GM10266 (cell line): ENCODE results near the gene RAI1.

Experiments used
- DNase-seq: peaks from one replicate; pipeline ENCODE4 v3.0.0; 2012; ENCODE audit errors: extremely low spot score
- CTCF ChIP-seq: IDR thresholded peaks from 2 replicates; pipeline ENCODE4 v1.5.1; 2012; ENCODE audit warnings: mild to moderate bottlenecking, low read depth; ENCODE audit not compliant: control insufficient read depth, insufficient read depth; ENCODE audit errors: missing control alignments

The RAI1 gene

GRCh38 chr17:17703140-17703919 is 22.1 kb downstream of the RAI1 start:
- no peak for DNase-seq
- TF ChIP-seq CTCF = no peak

- TF ChIP-seq CTCF = no peak
- DNase-seq = no peak
These were observed 23.7 kb downstream of the RAI1 start for GRCh38 chr17:17704931-17705330.

- no peak for TF ChIP-seq CTCF
- DNase-seq = no peak
These were observed 25.1 kb downstream of the RAI1 start for GRCh38 chr17:17706140-17707060.

GRCh38 chr17:17708295-17708694 is 27.0 kb downstream of the RAI1 start:
- TF ChIP-seq CTCF = no peak
- DNase-seq = no peak

- TF ChIP-seq CTCF = no peak
- DNase-seq = no peak
These were observed 27.6 kb downstream of the RAI1 start for GRCh38 chr17:17708816-17709215.

- DNase-seq = no peak
- no peak for TF ChIP-seq CTCF
These were observed 28.6 kb downstream of the RAI1 start for GRCh38 chr17:17709815-17710321.

- TF ChIP-seq CTCF = no peak
- DNase-seq = no peak
These were observed 29.1 kb downstream of the RAI1 start for GRCh38 chr17:17710355-17710727.
